Right lobe of liver (tissue), 4 donors: ENCODE data around the gene MYLK.

ENCODE experiments used
- CTCF ChIP-seq, 4 donors: fragments of 200-600 bp in 3 of 4; fragments of 450-650 bp in 1 of 4; IDR thresholded peaks; one replicate each; pipeline versions ENCODE4 v1.5.1 to v1.8.0; 2016 to 2022; ENCODE audit warnings: antibody characterized with exemption in 4 of 4, mild to moderate bottlenecking in 2 of 4
- POLR2A ChIP-seq: fragments of 450-650 bp; IDR thresholded peaks from one replicate; pipeline ENCODE4 v1.6.1; 2017; ENCODE audit warnings: antibody characterized with exemption, mild to moderate bottlenecking
- donor health status: DM: no; HTN: no; CAD: no.
- donor health status: DM: no; HTN: no; CAD: no.
- donor health status: DM: no; HTN: yes; CAD: no.

GRCh38 chr3:123783811-123784210, 100.3 kb downstream of the MYLK start:
- TF ChIP-seq CTCF (IDR thresholded peaks at IDR 0.05) (no peak), POLR2A (no peak)
